GM23338 (cell line): ENCODE measurements around the gene LTN1. TPM values are rescaled to one million over a fixed set of nuclear protein-coding genes. Genes with fewer than 3 reads are reported as not detected.

Source experiments
- ATAC-seq: fragments of 200-7000 bp; cut with Tn5 transposase; 3 replicates; pipeline ENCODE4 v1.9.1; 2020
- DNase-seq: peaks from one replicate; pipeline ENCODE4 v3.0.0-alpha.2; 2015; ENCODE audit warnings: low spot score
- H2AFZ ChIP-seq: fragments of 200-600 bp; sonication (generic); 2 replicates; pipeline ENCODE4 v1.8.0; 2016; ENCODE audit warnings: antibody characterized with exemption, mild to moderate bottlenecking, moderate library complexity
- H3F3A ChIP-seq: fragments of 200-600 bp; sonication (generic); replicated peaks from 2 replicates; pipeline ENCODE4 v1.8.0; 2017; ENCODE audit warnings: antibody characterized with exemption, mixed run types, low read depth
- H3K27ac ChIP-seq: fragments of 200-600 bp; sonication (generic); 2 replicates; pipeline ENCODE4 v1.6.1; 2016; ENCODE audit warnings: low read depth
- H3K27me3 ChIP-seq: fragments of 200-600 bp; sonication (generic); 2 replicates; pipeline ENCODE4 v1.8.0; 2016; ENCODE audit warnings: mild to moderate bottlenecking, mixed run types, moderate library complexity; ENCODE audit not compliant: insufficient read depth
- H3K36me3 ChIP-seq: fragments of 200-600 bp; sonication (generic); 2 replicates; pipeline ENCODE4 v1.8.0; 2016; ENCODE audit warnings: mild to moderate bottlenecking; ENCODE audit not compliant: insufficient read depth
- H3K4me1 ChIP-seq: fragments of 200-600 bp; sonication (generic); 2 replicates; pipeline ENCODE4 v1.8.0; 2016; ENCODE audit warnings: mild to moderate bottlenecking, moderate library complexity; ENCODE audit not compliant: insufficient read depth
- H3K4me2 ChIP-seq: fragments of 200-600 bp; sonication (generic); 2 replicates; pipeline ENCODE4 v1.7.1; 2017; ENCODE audit warnings: mixed run types
- H3K4me3 ChIP-seq: fragments of 200-600 bp; sonication (generic); 2 replicates; pipeline ENCODE4 v1.6.1; 2016; ENCODE audit warnings: mixed run types
- H3K79me2 ChIP-seq: fragments of 200-600 bp; sonication (generic); replicated peaks from 2 replicates; pipeline ENCODE4 v1.8.0; 2017; ENCODE audit warnings: mild to moderate bottlenecking; ENCODE audit not compliant: insufficient read depth
- H3K9me2 ChIP-seq: fragments of 200-600 bp; sonication (generic); 2 replicates; pipeline ENCODE4 v1.8.0; 2017; ENCODE audit not compliant: insufficient read depth
- H4K20me1 ChIP-seq: fragments of 200-600 bp; sonication (generic); replicated peaks from 2 replicates; pipeline ENCODE4 v1.8.0; 2017; ENCODE audit warnings: mild to moderate bottlenecking; ENCODE audit not compliant: insufficient read depth
- H3K27ac Mint-ChIP-seq: 2 replicates; pipeline ENCODE4 v1.8.0; 2020; ENCODE audit warnings: inconsistent platforms, mild to moderate bottlenecking, moderate library complexity, mixed read lengths
- H3K27me3 Mint-ChIP-seq: 3 replicates; pipeline ENCODE4 v1.8.0; 2022; ENCODE audit warnings: low read depth, mild to moderate bottlenecking, moderate library complexity, mixed read lengths, inconsistent platforms; ENCODE audit not compliant: insufficient read depth, poor library complexity
- H3K36me3 Mint-ChIP-seq: 3 replicates; pipeline ENCODE4 v1.8.0; 2021; ENCODE audit warnings: low read depth, mild to moderate bottlenecking, inconsistent platforms, moderate library complexity, mixed read lengths
- H3K4me1 Mint-ChIP-seq: 3 replicates; pipeline ENCODE4 v1.8.0; 2020; ENCODE audit warnings: mild to moderate bottlenecking, inconsistent platforms, mixed read lengths
- H3K4me3 Mint-ChIP-seq: 3 replicates; pipeline ENCODE4 v1.8.0; 2021; ENCODE audit warnings: moderate library complexity, mild to moderate bottlenecking, inconsistent platforms, mixed read lengths
- H3K9me3 Mint-ChIP-seq: 3 replicates; pipeline ENCODE4 v1.8.0; 2020; ENCODE audit warnings: moderate library complexity, mild to moderate bottlenecking, inconsistent platforms, mixed read lengths
- CREB1 ChIP-seq: fragments of 250-450 bp; sonication (Bioruptor Pico); IDR thresholded peaks from 2 replicates; pipeline ENCODE4 v1.5.0; 2020; ENCODE audit warnings: low read depth, mild to moderate bottlenecking, moderate library complexity
- EZH2 ChIP-seq: fragments of 200-600 bp; sonication (generic); IDR thresholded peaks from one replicate; pipeline ENCODE4 v1.8.0; 2017; ENCODE audit warnings: antibody characterized with exemption, mild to moderate bottlenecking, low read depth; ENCODE audit not compliant: unreplicated experiment
- EZH2phosphoT487 ChIP-seq: fragments of 200-600 bp; sonication (generic); IDR thresholded peaks from one replicate; pipeline ENCODE4 v1.8.1; 2018; ENCODE audit warnings: antibody characterized with exemption; ENCODE audit not compliant: unreplicated experiment
- POLR2AphosphoS5 ChIP-seq: IDR thresholded peaks from 2 replicates; pipeline ENCODE4 v1.6.1; 2016; ENCODE audit warnings: antibody characterized with exemption, low read depth
- STAT1 ChIP-seq: IDR thresholded peaks from one replicate; pipeline ENCODE4 v1.6.1; 2016; ENCODE audit warnings: antibody characterized with exemption; ENCODE audit not compliant: unreplicated experiment
- ZNF114 ChIP-seq: fragments of 250-450 bp; sonication (Bioruptor Pico); IDR thresholded peaks from 2 replicates; pipeline ENCODE4 v1.5.0; 2020; ENCODE audit warnings: mild to moderate bottlenecking, moderate library complexity
- ZNF331 ChIP-seq: fragments of 250-450 bp; sonication (Bioruptor Pico); IDR thresholded peaks from 2 replicates; pipeline ENCODE4 v1.5.0; 2020; ENCODE audit warnings: low read depth, mild to moderate bottlenecking, moderate library complexity
- polyA plus RNA-seq: library from polyadenylated mRNA; unstranded; fragments of >200 nt; fragmentation: Nextera tagmentation; extraction: Ambion mirVana; gene quantifications from 2 replicates; pipeline ENCODE4 v1.2.1, GENCODE V29; 2016
- total RNA-seq: library from RNA; depleted of rRNA; stranded (reverse); fragments of >200 nt; shearing (Covaris generic); gene quantifications from 2 replicates; pipeline ENCODE4 v1.2.3, GENCODE V29; 2014
- TF ChIP-seq, protein P1 (sequence below): IDR thresholded peaks from 2 replicates; pipeline ENCODE4 v1.6.1; 2016; ENCODE audit warnings: antibody characterized with exemption
- TF ChIP-seq, protein P2 (sequence below), 2 experiments: fragments of 200-600 bp in 1 of 2; sonication (generic) in 1 of 2; conservative IDR thresholded peaks; 2 replicates each; pipeline versions ENCODE4 v1.5.1 to v1.6.1; 2016 to 2017; ENCODE audit warnings: antibody characterized with exemption in 2 of 2, low read depth in 2 of 2, mild to moderate bottlenecking in 2 of 2, moderate library complexity in 1 of 2
- TF ChIP-seq, protein P3 (sequence below): IDR thresholded peaks from one replicate; pipeline ENCODE4 v1.6.1; 2018; ENCODE audit warnings: antibody characterized with exemption; ENCODE audit not compliant: unreplicated experiment
- TF ChIP-seq, protein P4 (sequence below): fragments of 250-450 bp; sonication (Bioruptor Pico); IDR thresholded peaks from 2 replicates; pipeline ENCODE4 v1.5.0; 2020; ENCODE audit warnings: mild to moderate bottlenecking, moderate library complexity

LTN1 gene
- total and polyA plus RNA-seq, 2 experiments from 2014 or later = 11.1 to 26.1 TPM

DNA sequence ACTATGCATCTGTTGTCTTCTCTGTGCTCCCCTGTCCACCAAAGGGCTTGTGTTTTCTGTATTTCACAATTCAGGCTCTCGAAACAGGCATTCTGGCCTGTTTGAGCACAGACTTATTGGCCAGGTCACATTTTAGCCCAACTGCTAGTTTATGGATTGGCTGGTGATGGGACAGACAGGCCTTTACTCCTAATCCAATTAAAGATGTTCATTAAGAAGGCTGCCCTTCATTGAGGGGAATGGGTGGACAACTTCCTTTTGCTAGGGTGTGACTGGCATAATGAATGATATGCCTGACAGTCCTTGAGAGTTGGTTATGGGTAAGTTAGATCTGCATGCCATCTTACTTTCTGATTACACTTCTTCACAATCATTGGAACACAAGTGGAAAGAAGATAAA, 86.4 kb downstream of the LTN1 start (continued):
- TF ChIP-seq, protein P1, sequence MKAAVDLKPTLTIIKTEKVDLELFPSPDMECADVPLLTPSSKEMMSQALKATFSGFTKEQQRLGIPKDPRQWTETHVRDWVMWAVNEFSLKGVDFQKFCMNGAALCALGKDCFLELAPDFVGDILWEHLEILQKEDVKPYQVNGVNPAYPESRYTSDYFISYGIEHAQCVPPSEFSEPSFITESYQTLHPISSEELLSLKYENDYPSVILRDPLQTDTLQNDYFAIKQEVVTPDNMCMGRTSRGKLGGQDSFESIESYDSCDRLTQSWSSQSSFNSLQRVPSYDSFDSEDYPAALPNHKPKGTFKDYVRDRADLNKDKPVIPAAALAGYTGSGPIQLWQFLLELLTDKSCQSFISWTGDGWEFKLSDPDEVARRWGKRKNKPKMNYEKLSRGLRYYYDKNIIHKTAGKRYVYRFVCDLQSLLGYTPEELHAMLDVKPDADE = no peak
- TF ChIP-seq CREB1 (CRISPR knock-in tag) = no peak

DNA sequence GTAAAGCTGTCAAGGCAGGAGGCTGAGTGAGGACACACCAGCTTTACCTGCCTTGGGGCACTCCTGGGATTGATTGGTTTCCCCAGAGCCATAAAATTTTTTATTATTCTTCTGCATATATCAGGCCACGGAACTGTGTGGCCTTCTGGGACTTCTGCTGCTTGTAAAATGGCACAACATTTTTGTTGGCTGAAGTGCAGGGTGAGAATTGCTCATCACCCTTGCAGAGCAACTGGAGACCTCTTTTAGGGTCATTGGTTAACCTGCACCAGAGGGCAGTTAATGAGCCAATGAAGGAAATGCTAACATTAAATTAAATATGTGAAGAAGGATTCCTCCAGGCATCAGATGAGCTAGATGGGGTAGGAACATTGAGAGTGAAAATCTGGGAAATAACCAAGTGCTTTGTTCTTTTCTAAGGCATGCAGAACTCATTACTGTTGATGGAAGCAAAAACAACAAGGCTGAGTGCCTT, 87.7 kb downstream of the LTN1 start:
- Mint-ChIP-seq H3K27me3 (no peaks in the 10 kb centered on the region), H3K9me3 (peaks cover 7% of the 10 kb centered on the region; the same call in 2 of the 3 replicates), H3K36me3 (no peaks in the 10 kb centered on the region), H3K27ac (no peak overlapping the region), H3K4me1 (no peaks in the 10 kb centered on the region), H3K4me3 (no peak overlapping the region)
- no peak for DNase-seq
- no peak overlapping the region for H3K27ac ChIP-seq
- no peaks in the 10 kb centered on the region for H3K9me2 ChIP-seq
- H3K36me3 ChIP-seq = no peaks in the 10 kb centered on the region
- H3K4me1 ChIP-seq = no peaks in the 10 kb centered on the region
- no peak overlapping the region for H3K4me3 ChIP-seq
- no peaks in the 10 kb centered on the region for H3K79me2 ChIP-seq
- H3K27me3 ChIP-seq = no peaks in the 10 kb centered on the region
- ATAC-seq = no peak
- H4K20me1 ChIP-seq = no peaks in the 10 kb centered on the region
- peak overlapping the region; percentile 52; the same call in 1 of the 2 replicates for H2AFZ ChIP-seq
- no peaks in the 10 kb centered on the region for H3F3A ChIP-seq
- no peak overlapping the region for H3K4me2 ChIP-seq
- TF ChIP-seq, protein P2, sequence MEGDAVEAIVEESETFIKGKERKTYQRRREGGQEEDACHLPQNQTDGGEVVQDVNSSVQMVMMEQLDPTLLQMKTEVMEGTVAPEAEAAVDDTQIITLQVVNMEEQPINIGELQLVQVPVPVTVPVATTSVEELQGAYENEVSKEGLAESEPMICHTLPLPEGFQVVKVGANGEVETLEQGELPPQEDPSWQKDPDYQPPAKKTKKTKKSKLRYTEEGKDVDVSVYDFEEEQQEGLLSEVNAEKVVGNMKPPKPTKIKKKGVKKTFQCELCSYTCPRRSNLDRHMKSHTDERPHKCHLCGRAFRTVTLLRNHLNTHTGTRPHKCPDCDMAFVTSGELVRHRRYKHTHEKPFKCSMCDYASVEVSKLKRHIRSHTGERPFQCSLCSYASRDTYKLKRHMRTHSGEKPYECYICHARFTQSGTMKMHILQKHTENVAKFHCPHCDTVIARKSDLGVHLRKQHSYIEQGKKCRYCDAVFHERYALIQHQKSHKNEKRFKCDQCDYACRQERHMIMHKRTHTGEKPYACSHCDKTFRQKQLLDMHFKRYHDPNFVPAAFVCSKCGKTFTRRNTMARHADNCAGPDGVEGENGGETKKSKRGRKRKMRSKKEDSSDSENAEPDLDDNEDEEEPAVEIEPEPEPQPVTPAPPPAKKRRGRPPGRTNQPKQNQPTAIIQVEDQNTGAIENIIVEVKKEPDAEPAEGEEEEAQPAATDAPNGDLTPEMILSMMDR (conservative IDR thresholded peaks at IDR 0.05; ENCODE audit: low read depth in 2 of 2) = no peak
- no peak for TF ChIP-seq CREB1 (CRISPR knock-in tag)
- TF ChIP-seq ZNF114 (CRISPR knock-in tag) = no peak
- TF ChIP-seq, protein P3, sequence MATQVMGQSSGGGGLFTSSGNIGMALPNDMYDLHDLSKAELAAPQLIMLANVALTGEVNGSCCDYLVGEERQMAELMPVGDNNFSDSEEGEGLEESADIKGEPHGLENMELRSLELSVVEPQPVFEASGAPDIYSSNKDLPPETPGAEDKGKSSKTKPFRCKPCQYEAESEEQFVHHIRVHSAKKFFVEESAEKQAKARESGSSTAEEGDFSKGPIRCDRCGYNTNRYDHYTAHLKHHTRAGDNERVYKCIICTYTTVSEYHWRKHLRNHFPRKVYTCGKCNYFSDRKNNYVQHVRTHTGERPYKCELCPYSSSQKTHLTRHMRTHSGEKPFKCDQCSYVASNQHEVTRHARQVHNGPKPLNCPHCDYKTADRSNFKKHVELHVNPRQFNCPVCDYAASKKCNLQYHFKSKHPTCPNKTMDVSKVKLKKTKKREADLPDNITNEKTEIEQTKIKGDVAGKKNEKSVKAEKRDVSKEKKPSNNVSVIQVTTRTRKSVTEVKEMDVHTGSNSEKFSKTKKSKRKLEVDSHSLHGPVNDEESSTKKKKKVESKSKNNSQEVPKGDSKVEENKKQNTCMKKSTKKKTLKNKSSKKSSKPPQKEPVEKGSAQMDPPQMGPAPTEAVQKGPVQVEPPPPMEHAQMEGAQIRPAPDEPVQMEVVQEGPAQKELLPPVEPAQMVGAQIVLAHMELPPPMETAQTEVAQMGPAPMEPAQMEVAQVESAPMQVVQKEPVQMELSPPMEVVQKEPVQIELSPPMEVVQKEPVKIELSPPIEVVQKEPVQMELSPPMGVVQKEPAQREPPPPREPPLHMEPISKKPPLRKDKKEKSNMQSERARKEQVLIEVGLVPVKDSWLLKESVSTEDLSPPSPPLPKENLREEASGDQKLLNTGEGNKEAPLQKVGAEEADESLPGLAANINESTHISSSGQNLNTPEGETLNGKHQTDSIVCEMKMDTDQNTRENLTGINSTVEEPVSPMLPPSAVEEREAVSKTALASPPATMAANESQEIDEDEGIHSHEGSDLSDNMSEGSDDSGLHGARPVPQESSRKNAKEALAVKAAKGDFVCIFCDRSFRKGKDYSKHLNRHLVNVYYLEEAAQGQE = no peak
- TF ChIP-seq, protein P4, sequence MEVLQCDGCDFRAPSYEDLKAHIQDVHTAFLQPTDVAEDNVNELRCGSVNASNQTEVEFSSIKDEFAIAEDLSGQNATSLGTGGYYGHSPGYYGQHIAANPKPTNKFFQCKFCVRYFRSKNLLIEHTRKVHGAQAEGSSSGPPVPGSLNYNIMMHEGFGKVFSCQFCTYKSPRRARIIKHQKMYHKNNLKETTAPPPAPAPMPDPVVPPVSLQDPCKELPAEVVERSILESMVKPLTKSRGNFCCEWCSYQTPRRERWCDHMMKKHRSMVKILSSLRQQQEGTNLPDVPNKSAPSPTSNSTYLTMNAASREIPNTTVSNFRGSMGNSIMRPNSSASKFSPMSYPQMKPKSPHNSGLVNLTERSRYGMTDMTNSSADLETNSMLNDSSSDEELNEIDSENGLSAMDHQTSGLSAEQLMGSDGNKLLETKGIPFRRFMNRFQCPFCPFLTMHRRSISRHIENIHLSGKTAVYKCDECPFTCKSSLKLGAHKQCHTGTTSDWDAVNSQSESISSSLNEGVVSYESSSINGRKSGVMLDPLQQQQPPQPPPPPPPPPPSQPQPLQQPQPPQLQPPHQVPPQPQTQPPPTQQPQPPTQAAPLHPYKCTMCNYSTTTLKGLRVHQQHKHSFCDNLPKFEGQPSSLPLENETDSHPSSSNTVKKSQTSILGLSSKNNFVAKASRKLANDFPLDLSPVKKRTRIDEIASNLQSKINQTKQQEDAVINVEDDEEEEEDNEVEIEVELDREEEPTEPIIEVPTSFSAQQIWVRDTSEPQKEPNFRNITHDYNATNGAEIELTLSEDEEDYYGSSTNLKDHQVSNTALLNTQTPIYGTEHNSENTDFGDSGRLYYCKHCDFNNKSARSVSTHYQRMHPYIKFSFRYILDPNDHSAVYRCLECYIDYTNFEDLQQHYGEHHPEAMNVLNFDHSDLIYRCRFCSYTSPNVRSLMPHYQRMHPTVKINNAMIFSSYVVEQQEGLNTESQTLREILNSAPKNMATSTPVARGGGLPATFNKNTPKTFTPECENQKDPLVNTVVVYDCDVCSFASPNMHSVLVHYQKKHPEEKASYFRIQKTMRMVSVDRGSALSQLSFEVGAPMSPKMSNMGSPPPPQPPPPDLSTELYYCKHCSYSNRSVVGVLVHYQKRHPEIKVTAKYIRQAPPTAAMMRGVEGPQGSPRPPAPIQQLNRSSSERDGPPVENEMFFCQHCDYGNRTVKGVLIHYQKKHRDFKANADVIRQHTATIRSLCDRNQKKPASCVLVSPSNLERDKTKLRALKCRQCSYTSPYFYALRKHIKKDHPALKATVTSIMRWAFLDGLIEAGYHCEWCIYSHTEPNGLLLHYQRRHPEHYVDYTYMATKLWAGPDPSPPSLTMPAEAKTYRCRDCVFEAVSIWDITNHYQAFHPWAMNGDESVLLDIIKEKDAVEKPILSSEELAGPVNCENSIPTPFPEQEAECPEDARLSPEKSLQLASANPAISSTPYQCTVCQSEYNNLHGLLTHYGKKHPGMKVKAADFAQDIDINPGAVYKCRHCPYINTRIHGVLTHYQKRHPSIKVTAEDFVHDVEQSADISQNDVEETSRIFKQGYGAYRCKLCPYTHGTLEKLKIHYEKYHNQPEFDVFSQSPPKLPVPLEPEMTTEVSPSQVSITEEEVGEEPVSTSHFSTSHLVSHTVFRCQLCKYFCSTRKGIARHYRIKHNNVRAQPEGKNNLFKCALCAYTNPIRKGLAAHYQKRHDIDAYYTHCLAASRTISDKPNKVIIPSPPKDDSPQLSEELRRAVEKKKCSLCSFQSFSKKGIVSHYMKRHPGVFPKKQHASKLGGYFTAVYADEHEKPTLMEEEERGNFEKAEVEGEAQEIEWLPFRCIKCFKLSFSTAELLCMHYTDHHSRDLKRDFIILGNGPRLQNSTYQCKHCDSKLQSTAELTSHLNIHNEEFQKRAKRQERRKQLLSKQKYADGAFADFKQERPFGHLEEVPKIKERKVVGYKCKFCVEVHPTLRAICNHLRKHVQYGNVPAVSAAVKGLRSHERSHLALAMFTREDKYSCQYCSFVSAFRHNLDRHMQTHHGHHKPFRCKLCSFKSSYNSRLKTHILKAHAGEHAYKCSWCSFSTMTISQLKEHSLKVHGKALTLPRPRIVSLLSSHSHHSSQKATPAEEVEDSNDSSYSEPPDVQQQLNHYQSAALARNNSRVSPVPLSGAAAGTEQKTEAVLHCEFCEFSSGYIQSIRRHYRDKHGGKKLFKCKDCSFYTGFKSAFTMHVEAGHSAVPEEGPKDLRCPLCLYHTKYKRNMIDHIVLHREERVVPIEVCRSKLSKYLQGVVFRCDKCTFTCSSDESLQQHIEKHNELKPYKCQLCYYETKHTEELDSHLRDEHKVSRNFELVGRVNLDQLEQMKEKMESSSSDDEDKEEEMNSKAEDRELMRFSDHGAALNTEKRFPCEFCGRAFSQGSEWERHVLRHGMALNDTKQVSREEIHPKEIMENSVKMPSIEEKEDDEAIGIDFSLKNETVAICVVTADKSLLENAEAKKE (CRISPR knock-in tag) = no peak
- no peak for TF ChIP-seq ZNF331 (CRISPR knock-in tag)
- no peak for TF ChIP-seq EZH2phosphoT487
- TF ChIP-seq, protein P1 = no peak
- no peak for TF ChIP-seq POLR2AphosphoS5
- no peak for TF ChIP-seq STAT1
- TF ChIP-seq EZH2 = no peak
